Forelimb muscle (tissue), 1 donor: ENCODE data around the gene SRP68. TPM values are rescaled to one million over a fixed set of nuclear protein-coding genes. Genes with fewer than 3 reads are reported as not detected.

ENCODE experiments used
- DNase-seq: peaks from one replicate; pipeline ENCODE4 v3.0.0-alpha.2; 2013; ENCODE audit warnings: low read depth
- polyA plus RNA-seq: library from polyadenylated mRNA; unstranded; fragments of 120-200 nt; gene quantifications from one replicate; pipeline ENCODE4 v1.2.1, GENCODE V29; 2013; ENCODE audit not compliant: insufficient read length

Gene SRP68
- polyA plus RNA-seq, 1 donor, result 82.4 TPM

DNA sequence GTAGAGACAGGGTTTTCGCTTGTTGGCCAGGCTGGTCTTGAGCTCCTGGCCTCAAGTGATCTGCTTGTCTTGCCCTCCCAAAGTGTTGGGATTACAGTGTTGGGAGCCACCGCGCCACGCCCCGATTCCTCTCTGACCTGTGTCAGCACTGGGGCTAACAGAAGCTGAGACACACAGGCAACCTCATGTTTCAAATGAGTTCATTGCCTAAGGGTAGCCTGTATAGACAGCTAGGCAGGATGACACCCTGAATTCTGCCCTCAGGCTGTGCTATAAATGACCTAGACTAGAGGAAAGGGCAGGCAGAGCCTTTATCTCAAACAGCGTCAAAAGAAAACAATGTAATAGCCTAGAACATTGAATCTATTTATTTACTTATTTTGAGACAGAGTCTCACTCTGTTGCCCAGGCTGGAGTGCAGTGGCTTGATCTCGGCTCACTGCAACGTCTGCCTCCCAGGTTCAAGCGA lies 74.0 kb downstream of the SRP68 start:
- no peak for DNase-seq

DNA sequence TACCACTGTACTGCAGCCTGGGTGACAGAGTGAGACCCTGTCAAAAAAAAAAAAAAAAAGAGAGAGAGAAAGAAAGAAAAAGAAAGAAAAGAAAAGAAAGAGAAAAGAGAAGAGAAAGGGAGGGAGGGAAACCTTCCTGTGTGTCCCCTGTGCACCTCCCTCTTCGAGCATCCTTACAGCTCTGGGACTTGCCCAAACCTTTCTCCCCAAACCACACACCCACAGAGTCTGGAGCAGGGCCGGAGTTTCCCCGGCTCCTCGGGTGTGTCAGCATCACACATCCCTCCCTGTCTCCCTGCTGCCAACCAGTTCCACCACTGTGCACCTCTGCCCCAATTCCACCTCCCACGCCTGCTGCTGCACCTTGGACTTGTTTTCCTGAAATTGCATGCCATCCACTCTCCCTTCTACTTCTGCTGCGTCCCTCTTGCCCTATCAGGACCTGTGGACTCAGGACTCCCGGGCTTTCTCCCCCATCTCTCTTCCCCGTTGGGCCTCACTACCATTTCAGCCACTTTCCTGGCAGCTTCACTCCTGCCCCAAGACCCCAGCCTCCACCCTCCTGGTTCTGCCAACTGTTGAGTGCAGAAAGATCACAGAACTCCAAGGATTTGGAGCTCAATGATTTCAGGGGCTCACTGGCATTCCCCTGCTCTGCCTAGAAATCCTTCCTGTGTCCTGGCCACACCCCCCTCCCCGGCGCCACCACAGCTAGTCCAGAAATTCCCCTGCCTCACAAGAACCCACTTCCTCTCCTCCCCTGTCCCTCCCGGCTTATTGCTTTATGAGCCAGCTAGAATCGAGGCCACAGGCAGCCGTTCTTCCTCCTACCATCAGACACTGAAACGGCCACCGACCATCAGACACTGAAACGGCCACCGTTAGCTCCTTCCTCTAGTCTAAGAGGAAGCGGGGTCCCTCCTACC lies 75.4 kb downstream of the SRP68 start:
- DNase-seq, result no peak

GRCh38 chr17:75995385-75995925 lies 76.9 kb downstream of the SRP68 start:
- DNase-seq, result no peak

DNA sequence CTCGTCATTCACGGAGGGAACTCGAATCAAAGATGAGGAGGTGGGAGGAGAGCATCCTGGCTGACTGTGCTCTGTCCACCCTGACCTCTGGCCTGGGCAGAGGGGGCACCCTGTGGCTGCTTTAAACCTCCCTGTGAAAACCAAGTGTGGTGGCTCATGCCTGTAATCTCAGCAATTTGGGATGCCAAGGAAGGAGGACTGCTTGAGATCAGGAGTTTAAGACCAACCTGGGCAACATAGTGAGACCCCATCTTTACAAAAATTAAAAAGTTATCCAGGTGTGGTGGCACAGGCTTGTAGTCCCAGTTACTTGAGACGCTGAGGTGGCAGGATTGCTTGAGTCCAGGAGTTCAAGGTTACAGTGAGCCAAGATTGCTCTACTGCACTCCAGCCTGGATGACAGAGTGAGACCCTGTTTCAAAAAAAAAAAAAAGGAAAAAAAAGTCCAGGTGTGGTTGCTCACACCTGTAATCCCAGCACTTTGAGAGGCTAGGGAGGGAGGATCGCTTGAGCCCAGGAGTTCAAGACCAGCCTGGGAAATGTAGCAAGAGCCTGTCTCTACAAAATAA lies 77.4 kb downstream of the SRP68 start:
- no peak for DNase-seq

- no peak for DNase-seq
These were observed 80.9 kb downstream of the SRP68 start for GRCh38 chr17:75991396-75991795.

Other genes starting within 250 kb of the SRP68 start
- 3.7 TPM for gene UNC13D, start 228.1 kb downstream of the SRP68 start, polyA plus RNA-seq
- 51.9 TPM for gene WBP2, start 217.2 kb downstream of the SRP68 start, polyA plus RNA-seq
- 19.3 TPM for gene TRIM47, start 193.9 kb downstream of the SRP68 start, polyA plus RNA-seq
- gene TRIM65, start 175.6 kb downstream of the SRP68 start, polyA plus RNA-seq, result 16.4 TPM
- 73.6 TPM for gene MRPL38, start 167.6 kb downstream of the SRP68 start, polyA plus RNA-seq
- 7.9 TPM for gene FBF1, start 131.5 kb downstream of the SRP68 start, polyA plus RNA-seq
- 18.9 TPM for gene ACOX1, start 93.4 kb downstream of the SRP68 start, polyA plus RNA-seq
- gene TEN1, start 93.3 kb downstream of the SRP68 start, polyA plus RNA-seq, result 9.9 TPM
- gene CDK3, start 71.7 kb downstream of the SRP68 start, polyA plus RNA-seq, result 4.6 TPM
- 0.20 TPM for gene EVPL, start 45.2 kb downstream of the SRP68 start, polyA plus RNA-seq
- not detected for gene GALR2, start 2.3 kb upstream of the SRP68 start, polyA plus RNA-seq
- 7.2 TPM for gene ZACN, start 6.7 kb upstream of the SRP68 start, polyA plus RNA-seq
- gene EXOC7, start 31.3 kb upstream of the SRP68 start, polyA plus RNA-seq, result 78.3 TPM
- 0.05 TPM for gene FOXJ1, start 68.7 kb upstream of the SRP68 start, polyA plus RNA-seq
- 12.1 TPM for gene RNF157, start 168.0 kb upstream of the SRP68 start, polyA plus RNA-seq
- gene UBALD2, start 192.8 kb upstream of the SRP68 start, polyA plus RNA-seq, result 18.3 TPM
- gene QRICH2, start 235.8 kb upstream of the SRP68 start, polyA plus RNA-seq, result 3.5 TPM